ENCODE data around the gene GPRIN1.

GRCh38 chr5:176570044-176570443, 39.9 kb downstream of the GPRIN1 start:
- no peak for TF ChIP-seq CTCF (IDR thresholded peaks at IDR 0.05)
- TF ChIP-seq EZH2 (IDR thresholded peaks at IDR 0.05; ENCODE audit: borderline replicate concordance, insufficient read depth, low read depth, low read length, poor library complexity, severe bottlenecking): no peak

Data from B cell (primary cell).